Measurements from ENCODE around the gene NCKAP5L.

Gene NCKAP5L

DNA sequence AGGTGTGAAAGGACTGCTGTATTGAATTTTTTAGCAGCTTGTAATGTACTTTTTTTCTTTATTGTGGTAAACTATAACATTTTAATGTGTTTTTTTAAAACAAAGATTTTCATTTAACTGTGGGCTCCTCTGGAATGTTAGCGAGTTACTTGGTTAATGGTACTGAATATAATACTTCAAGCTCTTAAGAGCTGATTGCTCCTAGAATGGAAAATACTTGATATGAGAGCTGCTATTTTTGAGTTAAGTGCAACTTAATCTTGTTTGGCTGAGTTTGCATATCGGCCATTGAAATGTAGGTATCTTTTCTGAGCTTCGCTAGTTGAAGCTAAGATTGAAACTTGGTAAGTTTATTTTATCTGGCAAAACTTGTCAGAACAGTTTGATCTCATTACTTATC lies 79.4 kb downstream of the NCKAP5L start:
- TF ChIP-seq ZNF274 (IDR thresholded peaks at IDR 0.05; ENCODE audit: low read depth, low read length) = no peak
- H3K4me3 ChIP-seq (ENCODE audit: low read length) = no peak overlapping the region

- H3K4me3 ChIP-seq (ENCODE audit: low read length) = no peak overlapping the region
- no peak for TF ChIP-seq ZNF274 (IDR thresholded peaks at IDR 0.05; ENCODE audit: low read depth, low read length)
Measured at GRCh38 chr12:49748306-49748705, 79.9 kb downstream of the NCKAP5L start.

GRCh38 chr12:49744363-49744885 lies 83.8 kb downstream of the NCKAP5L start:
- TF ChIP-seq ZNF274 (IDR thresholded peaks at IDR 0.05; ENCODE audit: low read depth, low read length) = no peak
- H3K4me3 ChIP-seq (ENCODE audit: low read length) = no peak overlapping the region; the same call in 1 of the 2 replicates

DNA sequence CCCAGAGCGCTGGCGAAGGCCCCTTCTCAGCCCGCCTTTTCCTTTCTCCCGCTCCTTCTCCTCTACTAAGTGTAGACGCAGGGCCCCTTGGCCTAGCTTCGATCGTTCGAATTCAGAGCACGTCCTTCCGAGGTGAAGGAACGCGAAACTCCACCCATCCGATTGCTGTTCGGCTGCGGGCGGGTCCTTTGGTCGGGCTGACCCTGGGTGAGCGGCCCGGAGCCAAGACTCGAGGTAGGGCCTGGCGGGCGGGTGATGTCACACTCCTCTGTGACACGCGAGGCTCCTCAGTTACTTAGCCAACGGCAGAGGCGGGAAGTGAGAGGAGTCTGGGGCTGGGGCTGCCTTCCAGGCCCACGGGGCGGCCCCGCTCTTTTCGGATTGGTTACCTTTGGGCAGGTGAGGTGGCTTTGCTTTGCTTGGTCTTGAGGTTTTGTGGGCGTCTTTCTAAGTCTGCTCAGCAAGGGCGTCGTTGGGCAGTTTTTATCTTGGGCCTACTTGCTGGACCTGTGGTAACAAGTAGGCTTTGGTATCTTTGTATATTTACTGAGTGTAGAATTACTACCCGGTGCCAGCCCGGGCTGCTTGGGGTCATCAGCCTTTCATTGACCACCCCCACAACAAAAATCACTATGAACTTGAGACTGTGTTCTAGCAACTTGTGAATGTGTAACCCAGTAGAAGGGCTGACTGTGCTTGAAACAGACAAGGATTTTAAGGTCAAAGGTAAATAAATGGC lies 86.2 kb downstream of the NCKAP5L start:
- no peak for TF ChIP-seq ZNF274 (IDR thresholded peaks at IDR 0.05; ENCODE audit: low read depth, low read length)
- peak overlapping the region; percentile 88 for H3K4me3 ChIP-seq (ENCODE audit: low read length)

Data from GM08714 (cell line).